Stimulated activated CD4-positive, alpha-beta T cell treated with anti-CD3 and anti-CD28 coated beads, Interleukin-4, amount 100 ng/mL, for 1 hour (primary cell): ENCODE results near the gene SPATA33.
A peak's percentile ranks its signal among the peaks of the same experiment; 100 is the strongest.

Source experiments
- DNase-seq: peaks from one replicate; pipeline ENCODE4 v3.0.0-alpha.2; 2020

SPATA33 gene

DNA sequence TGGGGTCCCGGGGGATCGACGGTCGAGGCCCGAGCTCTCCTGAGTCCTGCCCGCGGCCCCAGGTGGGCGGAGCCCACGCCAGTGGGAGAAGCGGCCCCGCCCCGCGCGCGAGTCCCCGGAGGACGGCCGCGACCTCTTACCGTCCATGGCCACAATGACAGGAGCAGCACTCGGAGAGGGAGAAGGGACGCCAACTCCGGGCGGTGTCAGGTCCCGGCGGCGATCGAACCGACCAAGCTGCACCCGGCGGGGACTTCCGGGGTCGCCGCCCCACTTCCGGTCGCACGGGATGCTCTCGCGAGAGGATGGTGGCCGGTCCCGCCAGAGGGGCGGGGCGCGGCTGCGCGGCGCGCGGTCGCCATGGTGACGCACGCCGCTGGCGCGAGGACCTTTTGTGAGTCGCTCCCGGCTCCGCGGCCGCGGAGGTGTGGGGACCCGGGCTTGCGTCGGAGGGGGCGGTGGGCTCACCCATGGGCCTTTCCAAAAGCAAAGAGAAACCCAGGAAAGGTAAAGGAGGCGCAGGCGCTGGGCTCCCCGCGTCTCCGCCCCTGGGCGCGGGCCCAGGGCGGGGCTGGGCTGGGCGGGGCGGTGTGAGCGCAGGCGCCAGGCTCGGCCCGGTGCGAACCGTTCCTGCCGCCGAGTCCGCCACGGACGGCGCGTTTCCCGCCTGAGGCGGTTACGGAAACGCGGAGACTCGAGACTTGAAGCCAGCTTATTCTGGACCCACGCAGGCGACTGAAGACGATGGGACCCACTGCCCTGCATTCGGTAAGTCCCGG, at the start of gene SPATA33, which contains the start of gene CHMP1A:
SPATA33 (plus strand) TSS at position 395 of the 779 bp plus-strand sequence; CDS start at position 471, 76 bp downstream.
CHMP1A (minus strand) TSS at position 267 of the 779 bp plus-strand sequence; CDS start at position 147, 120 bp downstream.
- peak; percentile 92 for DNase-seq

DNA sequence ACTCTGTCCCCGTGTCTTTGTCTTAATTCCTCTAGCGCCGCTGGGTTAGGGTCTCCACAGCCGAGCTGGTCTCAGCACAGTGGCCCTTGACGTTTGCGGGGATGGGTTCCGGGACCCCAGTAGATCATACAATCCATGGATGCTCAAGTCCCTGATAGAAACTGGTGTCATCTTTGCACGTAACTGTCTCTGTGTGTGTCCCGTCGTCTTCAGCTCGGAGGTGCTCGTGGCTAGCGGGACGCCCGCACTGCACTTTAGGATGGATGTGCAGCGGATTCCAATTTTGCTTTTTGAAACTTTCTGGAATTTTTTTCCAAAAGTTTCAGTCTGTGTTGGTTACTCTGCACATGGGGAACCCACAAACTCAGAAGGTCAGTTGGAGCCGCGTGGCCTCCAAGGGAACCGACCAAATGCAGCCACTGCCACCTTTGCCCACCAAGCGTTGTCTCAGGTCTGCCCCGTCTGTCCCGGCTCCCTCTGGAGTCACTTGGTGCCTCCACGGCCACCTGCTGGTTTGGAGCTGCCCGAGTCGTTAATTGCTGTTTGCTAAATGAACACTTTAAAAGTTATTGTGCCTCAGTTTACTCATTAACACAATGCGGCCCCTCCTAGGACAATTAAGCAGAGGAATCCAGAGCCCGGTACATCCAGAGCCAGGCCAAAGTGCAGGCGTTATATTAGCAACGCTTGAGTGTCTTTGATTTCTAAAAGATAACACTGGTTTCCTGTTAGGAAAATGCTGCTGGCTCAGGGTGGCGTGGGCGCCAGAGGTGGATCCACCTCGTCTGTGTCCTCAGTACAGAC, 49.5 kb upstream of the SPATA33 start:
- no peak for DNase-seq

- DNase-seq, result no peak
Observed at GRCh38 chr16:89610108-89610453, 47.6 kb upstream of the SPATA33 start.

GRCh38 chr16:89612415-89613166, 45.0 kb upstream of the SPATA33 start:
- DNase-seq, result no peak

GRCh38 chr16:89613231-89613953, 44.2 kb upstream of the SPATA33 start, which contains the start of gene DPEP1:
Gene DPEP1, plus strand, starts transcription at chr16:89613642. Its CDS starts 16,769 bp downstream, at chr16:89630411.
- DNase-seq, result no peak

DNA sequence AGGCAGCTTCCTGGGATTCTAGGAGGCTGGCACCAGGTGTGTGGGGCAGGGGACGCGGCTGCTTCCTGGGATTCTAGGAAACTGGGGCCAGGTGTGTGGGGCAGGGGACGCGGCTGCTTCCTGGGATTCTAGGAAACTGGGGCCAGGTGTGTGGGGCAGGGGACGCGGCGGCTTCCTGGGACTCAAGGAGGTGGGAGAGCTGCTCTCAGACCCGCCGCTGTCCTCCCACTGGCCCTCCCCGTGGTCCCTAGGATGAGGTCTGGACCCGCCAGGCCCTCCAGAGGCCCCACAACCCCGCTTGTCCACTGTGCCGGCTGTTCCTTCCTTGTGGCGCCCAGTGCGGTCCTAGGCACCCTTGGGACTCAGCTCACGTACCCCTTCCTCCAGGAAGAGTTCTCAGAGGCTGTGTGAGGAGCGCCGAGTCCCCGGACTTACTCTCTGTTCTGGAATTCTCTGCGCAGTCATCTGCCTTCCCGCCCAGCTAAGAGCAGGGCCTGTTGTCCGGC, 43.6 kb upstream of the SPATA33 start:
- DNase-seq, result no peak

DNA sequence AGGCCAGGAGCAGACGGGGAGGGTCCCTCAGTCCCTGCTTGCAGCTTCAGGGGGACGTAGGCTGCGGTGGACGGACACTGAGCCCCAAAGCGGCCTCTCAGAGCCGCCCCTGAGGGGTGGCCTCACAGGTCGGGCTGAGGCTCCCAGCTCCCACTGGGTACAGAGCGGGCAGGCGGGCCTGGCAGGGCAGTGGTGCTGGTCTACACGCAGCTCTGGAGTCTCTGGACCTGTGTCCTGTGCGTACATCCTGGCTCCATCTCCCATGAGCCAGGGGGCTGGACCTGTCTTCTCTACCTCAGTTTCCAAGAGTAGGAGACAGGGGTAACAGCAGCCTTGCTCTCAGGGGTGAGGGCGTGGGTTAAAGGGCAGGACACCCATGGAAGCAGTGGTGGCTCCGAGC, 42.5 kb upstream of the SPATA33 start:
- no peak for DNase-seq

DNA sequence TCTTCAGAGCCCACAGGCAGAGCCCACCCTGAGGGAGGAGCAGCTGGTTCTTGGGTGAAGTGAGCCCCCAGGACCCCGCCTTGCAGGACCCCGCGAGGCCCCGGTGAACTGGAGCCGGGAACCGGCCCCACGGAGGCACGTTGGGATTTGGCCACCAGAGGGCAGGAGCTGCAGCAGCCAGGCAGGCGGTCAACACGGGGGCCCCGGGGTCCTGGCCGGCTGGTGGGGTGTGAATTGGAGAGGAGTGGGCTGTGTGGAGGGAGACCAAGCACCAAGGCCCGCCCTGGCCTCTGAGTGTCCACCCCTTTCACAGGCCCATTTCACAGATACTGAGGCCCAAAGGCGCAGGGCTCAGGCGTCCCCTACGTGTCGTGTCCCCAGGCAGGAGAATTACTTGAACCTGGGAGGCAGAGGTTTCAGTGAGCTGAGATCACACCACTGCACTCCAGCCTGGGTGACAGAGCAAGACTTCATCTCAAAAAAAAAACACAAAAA, 42.0 kb upstream of the SPATA33 start:
- DNase-seq, result peak; percentile 24

DNA sequence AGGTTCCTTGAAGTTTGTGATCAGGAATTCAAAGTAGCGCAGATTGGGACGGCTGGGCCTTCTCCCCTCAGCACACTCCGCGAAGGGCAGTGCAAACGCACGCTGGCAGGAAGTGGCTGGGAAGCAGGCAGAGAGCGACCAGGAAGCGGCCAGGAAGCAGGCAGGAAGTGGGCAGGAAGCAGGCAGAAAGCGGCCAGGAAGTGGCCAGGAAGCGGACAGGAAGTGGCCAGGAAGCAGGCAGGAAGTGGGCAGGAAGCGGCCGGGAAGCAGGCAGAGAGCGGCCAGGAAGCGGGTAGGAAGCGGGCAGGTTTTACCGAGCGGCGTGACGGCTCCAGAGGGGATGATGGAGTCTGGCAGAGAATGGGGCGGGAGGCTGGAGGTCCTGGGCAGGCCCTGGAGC, 41.0 kb upstream of the SPATA33 start:
- DNase-seq, result no peak

GRCh38 chr16:89617036-89617435, 40.6 kb upstream of the SPATA33 start:
- no peak for DNase-seq

GRCh38 chr16:89618109-89618998, 39.3 kb upstream of the SPATA33 start:
- no peak for DNase-seq

- no peak for DNase-seq
Observed at GRCh38 chr16:89619840-89620239, 37.8 kb upstream of the SPATA33 start.

DNA sequence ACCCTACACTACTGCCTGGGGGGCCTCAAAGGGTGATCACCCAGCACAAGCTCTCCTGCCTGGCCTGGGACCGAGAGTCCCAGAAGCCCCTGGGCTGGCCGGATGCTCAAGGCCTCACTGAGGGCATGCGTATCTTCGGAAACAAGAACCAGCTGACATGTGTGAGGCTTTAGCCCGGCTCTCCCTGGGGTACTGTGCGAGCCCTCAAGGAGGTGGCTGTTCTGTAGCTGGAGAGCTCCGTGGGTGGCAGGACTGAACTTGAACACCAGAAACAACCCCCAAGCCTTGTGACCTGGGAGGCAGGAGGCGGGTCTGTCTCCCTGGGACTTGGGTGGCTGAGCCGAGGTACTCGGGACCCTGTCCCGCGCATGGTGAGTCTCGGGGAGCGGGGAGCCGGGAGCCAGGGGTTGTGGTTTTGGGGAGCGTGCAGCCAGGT, 37.2 kb upstream of the SPATA33 start:
- no peak for DNase-seq

DNA sequence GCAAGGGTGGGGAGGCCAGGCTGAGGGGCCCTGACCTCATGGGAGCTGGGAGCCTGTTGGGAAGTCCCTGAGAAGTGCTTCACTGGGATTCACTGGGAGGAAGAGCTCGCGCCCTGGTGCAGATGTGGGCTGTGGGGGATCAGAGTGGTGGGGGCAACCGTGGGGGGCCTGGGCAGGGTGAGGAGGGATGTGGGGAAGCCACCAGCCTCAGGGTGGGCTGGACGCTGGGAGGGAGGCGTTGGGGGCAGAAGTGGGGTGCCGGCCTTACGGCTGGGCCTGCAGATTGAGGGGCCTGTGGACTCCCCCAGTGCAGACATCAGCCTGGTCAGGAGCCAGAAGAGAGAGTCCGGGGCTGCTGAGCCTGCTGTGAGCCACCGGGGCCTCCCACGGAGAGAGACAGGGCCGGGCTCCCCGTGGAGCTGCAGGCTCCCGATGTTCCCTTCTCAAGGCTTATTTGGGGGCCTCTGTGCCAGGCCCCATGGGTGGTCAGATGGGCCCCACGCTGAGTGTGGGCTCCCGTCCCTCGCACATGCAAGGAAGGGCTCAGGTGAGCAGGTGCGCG, 36.4 kb upstream of the SPATA33 start:
- DNase-seq, result no peak

- DNase-seq, result no peak
Observed at GRCh38 chr16:89621698-89622409, 35.8 kb upstream of the SPATA33 start.

GRCh38 chr16:89623511-89624261, 34.0 kb upstream of the SPATA33 start:
- no peak for DNase-seq

- no peak for DNase-seq
Observed at GRCh38 chr16:89624777-89625761, 32.6 kb upstream of the SPATA33 start.
